Measurements from ENCODE around the gene CCDC9. TPM values are rescaled to one million over a fixed set of nuclear protein-coding genes. Genes with fewer than 3 reads are reported as not detected.

The CCDC9 gene
- total and polyA plus RNA-seq, 2 of the 13 experiments (the other 11 are each of a cell fraction or from before 2014, with no cell fraction given) = 2.9 to 6.3 TPM

- TF ChIP-seq ZNF646 (CRISPR knock-in tag; IDR thresholded peaks at IDR 0.05) = no peak
- peak; percentile 78 for TF ChIP-seq CCAR2 (optimal IDR thresholded peaks at IDR 0.05; ENCODE audit: low read depth, low read length)
- TF ChIP-seq, protein P1, sequence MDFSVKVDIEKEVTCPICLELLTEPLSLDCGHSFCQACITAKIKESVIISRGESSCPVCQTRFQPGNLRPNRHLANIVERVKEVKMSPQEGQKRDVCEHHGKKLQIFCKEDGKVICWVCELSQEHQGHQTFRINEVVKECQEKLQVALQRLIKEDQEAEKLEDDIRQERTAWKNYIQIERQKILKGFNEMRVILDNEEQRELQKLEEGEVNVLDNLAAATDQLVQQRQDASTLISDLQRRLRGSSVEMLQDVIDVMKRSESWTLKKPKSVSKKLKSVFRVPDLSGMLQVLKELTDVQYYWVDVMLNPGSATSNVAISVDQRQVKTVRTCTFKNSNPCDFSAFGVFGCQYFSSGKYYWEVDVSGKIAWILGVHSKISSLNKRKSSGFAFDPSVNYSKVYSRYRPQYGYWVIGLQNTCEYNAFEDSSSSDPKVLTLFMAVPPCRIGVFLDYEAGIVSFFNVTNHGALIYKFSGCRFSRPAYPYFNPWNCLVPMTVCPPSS (IDR thresholded peaks at IDR 0.05) = no peak
- TF ChIP-seq NR2F2 (IDR thresholded peaks at IDR 0.05; ENCODE audit: borderline replicate concordance, low read depth) = peak; percentile 68; the same call in 1 of the 2 replicates
- peak; percentile 50; the same call in 1 of the 2 replicates for TF ChIP-seq CBX5 (CRISPR knock-in tag; IDR thresholded peaks at IDR 0.05; ENCODE audit: borderline replicate concordance)
- TF ChIP-seq ZNF281 (CRISPR knock-in tag; IDR thresholded peaks at IDR 0.05; ENCODE audit: borderline replicate concordance) = peak; percentile 90
- peak; percentile 74; the same call in 1 of the 2 replicates for TF ChIP-seq CEBPB (IDR thresholded peaks at IDR 0.05; ENCODE audit: borderline replicate concordance, low read depth, low read length)
- peak; percentile 12; the same call in 1 of the 2 replicates for TF ChIP-seq FOSL2 (CRISPR knock-in tag; IDR thresholded peaks at IDR 0.05)
- TF ChIP-seq ZNF276 (CRISPR knock-in tag; IDR thresholded peaks at IDR 0.05; ENCODE audit: low read depth) = no peak
- peak; percentile 17; the same call in 1 of the 2 replicates for TF ChIP-seq SP4 (CRISPR knock-in tag; IDR thresholded peaks at IDR 0.05)
- TF ChIP-seq RCOR2 (CRISPR knock-in tag; IDR thresholded peaks at IDR 0.05) = peak; percentile 96
- peak; percentile 96 for TF ChIP-seq CHD4 (IDR thresholded peaks at IDR 0.05; ENCODE audit: borderline replicate concordance, low read length)
- no peak for TF ChIP-seq RBAK (CRISPR knock-in tag; IDR thresholded peaks at IDR 0.05)
Measured at GRCh38 chr19:47227352-47228167, 28.8 kb upstream of the CCDC9 start (continued).
